B cell (primary cell): ENCODE results near the gene COX18.

Experiments
- EZH2 ChIP-seq: IDR thresholded peaks from 2 replicates; pipeline ENCODE4 v1.6.1; 2012; ENCODE audit warnings: borderline replicate concordance, low read depth, mild to moderate bottlenecking, moderate library complexity, low read length; ENCODE audit not compliant: insufficient read depth, poor library complexity, severe bottlenecking
- TF ChIP-seq, protein P1 (sequence below): fragments of 200-600 bp; IDR thresholded peaks from one replicate; pipeline ENCODE4 v1.8.0; 2022; ENCODE audit warnings: antibody characterized with exemption, mild to moderate bottlenecking

DNA sequence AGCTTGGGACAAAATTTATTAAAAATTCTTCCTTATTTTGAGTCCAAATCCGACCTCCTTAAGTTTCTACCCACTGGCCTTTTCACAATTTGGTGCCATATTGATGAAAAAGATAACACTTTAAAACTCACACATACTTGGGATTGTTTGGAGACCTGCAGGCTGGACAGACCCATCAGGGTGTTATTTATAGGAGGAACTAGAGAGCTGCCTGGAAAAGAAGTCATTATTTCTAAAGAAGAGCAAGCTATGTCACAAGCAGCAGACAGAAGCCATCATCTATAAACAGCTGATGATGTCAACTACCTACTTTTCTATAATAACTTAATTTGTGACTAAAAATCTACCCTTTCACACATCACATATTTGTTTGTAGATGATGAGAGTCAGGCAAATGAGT, 56.2 kb downstream of the COX18 start:
- TF ChIP-seq, protein P1, sequence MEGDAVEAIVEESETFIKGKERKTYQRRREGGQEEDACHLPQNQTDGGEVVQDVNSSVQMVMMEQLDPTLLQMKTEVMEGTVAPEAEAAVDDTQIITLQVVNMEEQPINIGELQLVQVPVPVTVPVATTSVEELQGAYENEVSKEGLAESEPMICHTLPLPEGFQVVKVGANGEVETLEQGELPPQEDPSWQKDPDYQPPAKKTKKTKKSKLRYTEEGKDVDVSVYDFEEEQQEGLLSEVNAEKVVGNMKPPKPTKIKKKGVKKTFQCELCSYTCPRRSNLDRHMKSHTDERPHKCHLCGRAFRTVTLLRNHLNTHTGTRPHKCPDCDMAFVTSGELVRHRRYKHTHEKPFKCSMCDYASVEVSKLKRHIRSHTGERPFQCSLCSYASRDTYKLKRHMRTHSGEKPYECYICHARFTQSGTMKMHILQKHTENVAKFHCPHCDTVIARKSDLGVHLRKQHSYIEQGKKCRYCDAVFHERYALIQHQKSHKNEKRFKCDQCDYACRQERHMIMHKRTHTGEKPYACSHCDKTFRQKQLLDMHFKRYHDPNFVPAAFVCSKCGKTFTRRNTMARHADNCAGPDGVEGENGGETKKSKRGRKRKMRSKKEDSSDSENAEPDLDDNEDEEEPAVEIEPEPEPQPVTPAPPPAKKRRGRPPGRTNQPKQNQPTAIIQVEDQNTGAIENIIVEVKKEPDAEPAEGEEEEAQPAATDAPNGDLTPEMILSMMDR: no peak
- TF ChIP-seq EZH2: no peak
